ENCODE measurements around the gene CCDC85A. TPM values are rescaled to one million over a fixed set of nuclear protein-coding genes. Genes with fewer than 3 reads are reported as not detected.

CCDC85A gene
- total RNA-seq, 4 donors from 2014 or later = 9.0 to 28.4 (median 9.8) TPM

- TF ChIP-seq, protein P1, sequence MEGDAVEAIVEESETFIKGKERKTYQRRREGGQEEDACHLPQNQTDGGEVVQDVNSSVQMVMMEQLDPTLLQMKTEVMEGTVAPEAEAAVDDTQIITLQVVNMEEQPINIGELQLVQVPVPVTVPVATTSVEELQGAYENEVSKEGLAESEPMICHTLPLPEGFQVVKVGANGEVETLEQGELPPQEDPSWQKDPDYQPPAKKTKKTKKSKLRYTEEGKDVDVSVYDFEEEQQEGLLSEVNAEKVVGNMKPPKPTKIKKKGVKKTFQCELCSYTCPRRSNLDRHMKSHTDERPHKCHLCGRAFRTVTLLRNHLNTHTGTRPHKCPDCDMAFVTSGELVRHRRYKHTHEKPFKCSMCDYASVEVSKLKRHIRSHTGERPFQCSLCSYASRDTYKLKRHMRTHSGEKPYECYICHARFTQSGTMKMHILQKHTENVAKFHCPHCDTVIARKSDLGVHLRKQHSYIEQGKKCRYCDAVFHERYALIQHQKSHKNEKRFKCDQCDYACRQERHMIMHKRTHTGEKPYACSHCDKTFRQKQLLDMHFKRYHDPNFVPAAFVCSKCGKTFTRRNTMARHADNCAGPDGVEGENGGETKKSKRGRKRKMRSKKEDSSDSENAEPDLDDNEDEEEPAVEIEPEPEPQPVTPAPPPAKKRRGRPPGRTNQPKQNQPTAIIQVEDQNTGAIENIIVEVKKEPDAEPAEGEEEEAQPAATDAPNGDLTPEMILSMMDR (IDR thresholded peaks at IDR 0.05; ENCODE audit: low read depth) = no peak
These were observed 25.9 kb downstream of the CCDC85A start for GRCh38 chr2:56209701-56210100.

- TF ChIP-seq, protein P1 (IDR thresholded peaks at IDR 0.05; ENCODE audit: low read depth) = no peak
These were observed 26.5 kb downstream of the CCDC85A start for GRCh38 chr2:56210291-56210690.

DNA sequence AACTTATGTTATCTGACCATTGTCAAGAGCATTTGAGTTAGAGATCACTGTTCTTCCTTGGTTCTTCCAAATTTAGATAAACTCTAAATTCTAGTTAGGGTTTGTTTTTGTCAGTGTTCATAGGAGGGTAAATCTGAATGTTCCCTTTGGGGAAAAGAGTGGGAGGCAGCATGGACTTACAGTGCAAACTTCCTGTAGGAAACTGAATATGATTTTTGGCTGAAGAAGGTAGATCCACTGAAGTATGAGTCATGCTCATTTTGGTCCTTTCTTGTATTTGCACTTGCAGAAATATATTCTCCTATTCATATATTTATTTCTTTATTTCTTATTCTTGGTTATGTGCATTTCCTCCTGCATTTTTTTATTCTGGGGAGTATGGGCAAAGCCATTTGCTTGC lies 27.3 kb downstream of the CCDC85A start:
- TF ChIP-seq, protein P1 (IDR thresholded peaks at IDR 0.05; ENCODE audit: low read depth) = no peak

- TF ChIP-seq, protein P1 (IDR thresholded peaks at IDR 0.05; ENCODE audit: low read depth) = no peak
These were observed 32.1 kb downstream of the CCDC85A start for GRCh38 chr2:56215911-56216310.

GRCh38 chr2:56217106-56217505 lies 33.3 kb downstream of the CCDC85A start:
- TF ChIP-seq, protein P1 (IDR thresholded peaks at IDR 0.05; ENCODE audit: low read depth) = no peak

DNA sequence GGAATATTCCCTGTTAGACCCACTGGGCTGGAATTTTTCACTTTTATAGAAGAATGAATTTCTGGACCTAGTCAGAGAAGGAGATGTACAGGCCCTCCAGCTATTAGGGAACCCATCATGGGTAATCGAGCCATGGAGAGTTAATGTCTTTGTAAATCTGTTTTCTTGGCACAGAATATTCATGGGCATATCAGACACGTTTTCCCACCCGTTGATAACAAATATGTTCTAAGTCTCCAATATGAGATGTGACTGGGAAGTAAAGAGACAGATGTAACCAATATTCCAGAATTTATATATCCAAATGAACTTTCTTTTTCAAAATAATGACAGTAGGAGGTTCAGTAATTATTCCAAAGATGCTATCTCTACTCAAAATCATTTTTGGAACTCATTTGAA lies 38.7 kb downstream of the CCDC85A start:
- TF ChIP-seq, protein P1 (IDR thresholded peaks at IDR 0.05; ENCODE audit: low read depth) = no peak

DNA sequence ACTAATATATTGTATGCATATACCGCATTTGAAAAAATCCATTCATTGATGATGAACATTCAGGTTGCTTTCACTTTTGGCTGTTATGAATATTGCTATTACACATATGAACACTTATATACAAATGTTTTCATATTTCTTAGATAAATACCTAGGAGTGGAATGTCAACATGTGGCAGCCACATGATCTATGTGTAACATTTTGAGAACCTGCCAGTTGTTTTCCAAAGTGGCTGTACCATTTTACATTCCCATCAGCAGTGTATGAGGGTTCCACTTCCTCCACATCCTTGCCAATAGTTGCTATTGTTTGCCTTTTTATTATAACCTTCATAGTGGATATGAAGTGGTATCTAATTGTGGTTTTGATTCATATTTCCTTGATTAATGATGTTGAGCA lies 40.5 kb downstream of the CCDC85A start:
- TF ChIP-seq, protein P1 (IDR thresholded peaks at IDR 0.05; ENCODE audit: low read depth) = no peak
